NCI-H2196 treated with DMSO at 0.1 percent for 48 hours (cell line): Measurements from ENCODE around the gene PTPRQ.

Experiments used
- DNase-seq: peaks from one replicate; lab custom pipeline; 2025; ENCODE audit not compliant: unreplicated experiment; lab: John Stamatoyannopoulos, UW

The PTPRQ gene

DNA sequence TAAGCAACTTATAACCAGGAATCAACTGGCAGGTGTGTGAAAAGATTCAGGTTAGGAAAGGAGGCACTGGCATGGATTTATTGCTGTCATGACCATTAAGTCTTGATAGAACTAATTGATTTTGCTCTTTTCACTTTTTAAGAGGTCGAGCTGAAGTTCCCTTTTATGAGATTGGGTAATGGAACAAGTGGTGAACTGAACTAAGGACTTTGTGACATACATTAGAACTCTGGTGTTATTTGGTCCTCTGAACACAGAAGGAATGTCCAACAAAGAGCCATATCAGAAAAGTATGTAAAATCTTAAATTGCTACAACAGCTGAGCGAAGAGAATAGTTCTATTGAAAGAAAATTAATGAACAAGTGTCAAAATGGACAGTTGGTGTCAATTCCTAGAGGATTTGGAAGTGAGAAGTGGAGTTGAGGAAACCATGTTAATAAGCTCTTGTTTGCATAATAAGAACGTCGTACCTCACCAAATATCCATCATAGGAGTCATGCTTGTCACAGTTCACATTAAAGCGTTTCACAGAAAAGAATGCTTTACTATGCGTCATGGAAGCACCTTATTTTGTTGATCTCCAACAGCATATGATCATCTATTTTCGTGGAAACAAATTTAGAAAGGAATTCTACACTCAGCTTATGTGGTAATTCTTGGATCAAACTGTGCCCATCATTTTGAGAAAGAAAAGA lies 255.0 kb downstream of the PTPRQ start:
- DNase-seq, result no peak

DNA sequence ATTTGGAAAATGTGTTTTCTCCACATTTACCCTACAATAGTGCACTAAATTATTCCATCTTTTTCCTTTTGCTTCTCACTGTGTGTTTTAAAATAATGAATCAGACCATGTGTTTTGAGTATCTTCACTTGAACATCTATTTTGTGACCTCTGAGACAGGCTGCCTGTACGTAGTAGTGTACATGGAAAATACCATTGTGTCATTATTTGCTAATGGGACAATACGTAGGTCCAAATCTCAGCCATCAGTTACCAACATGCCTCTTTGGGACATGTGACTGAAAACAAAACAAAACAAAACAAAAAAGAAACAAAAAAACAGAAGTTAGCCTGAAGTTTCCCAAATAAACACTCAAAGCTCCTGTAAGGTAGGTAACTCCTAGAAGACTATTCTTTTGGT lies 256.3 kb downstream of the PTPRQ start:
- DNase-seq, result no peak

GRCh38 chr12:80701388-80701787 lies 257.4 kb downstream of the PTPRQ start:
- no peak for DNase-seq

- DNase-seq, result no peak
Measured at GRCh38 chr12:80702889-80703805, 259.1 kb downstream of the PTPRQ start.

DNA sequence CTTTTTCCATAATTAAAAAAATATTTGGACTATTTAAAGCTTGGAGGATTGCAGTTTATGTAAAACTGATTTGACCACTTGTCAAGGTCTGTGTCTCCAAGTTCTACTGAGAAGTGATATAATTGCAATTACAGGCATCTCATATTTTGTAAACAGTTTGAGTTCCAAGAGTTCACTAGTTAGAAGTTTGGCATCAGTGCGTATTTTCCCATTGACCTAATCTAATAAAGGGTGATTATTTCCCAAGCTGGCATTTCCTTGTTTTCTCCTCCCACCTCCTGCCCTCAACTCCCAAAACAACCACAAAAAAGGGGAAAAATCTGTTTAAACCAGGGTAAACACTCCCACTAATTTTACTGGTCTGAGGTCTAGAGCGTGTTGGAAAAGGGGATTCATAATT lies 260.4 kb downstream of the PTPRQ start:
- DNase-seq, result no peak

GRCh38 chr12:80707126-80707829 lies 263.2 kb downstream of the PTPRQ start, which contains the start of gene MYF6:
MYF6 (plus strand) TSS chr12:80707634; CDS start chr12:80707720, 86 bp downstream.
- no peak for DNase-seq

GRCh38 chr12:80707830-80708258 lies 263.8 kb downstream of the PTPRQ start:
- DNase-seq, result no peak

DNA sequence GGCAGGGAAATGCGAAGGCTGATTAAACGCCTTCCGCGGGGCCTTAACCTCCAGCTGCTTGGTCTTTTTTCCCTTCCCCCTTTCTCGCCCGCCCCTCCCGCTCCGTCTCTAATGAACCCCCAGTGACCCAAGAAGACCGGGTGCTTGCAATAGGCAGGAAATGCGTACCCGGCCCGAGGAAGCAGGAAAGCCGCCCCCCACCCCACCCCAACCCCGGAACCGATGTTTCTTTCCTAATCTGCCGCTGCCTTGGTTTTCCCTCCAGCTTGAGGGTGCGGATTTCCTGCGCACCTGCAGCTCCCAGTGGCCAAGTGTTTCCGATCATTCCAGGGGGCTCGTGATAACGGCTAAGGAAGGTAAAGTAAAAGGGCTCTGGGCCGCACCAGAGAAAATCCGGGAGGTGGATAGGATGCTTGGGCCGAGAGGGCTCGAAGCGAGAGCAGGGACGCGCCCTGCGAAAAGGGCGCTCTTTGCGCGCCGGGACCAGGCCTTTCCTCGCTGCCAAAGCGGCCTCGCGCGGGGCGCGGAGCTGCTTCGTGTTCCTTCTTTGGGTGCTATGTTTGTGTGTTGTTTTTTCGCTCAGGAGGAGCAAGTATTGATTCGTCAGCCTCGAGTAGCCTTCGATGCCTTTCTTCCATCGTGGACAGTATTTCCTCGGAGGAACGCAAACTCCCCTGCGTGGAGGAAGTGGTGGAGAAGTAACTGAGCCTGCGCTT lies 264.4 kb downstream of the PTPRQ start:
- DNase-seq, result no peak

- no peak for DNase-seq
Measured at GRCh38 chr12:80708975-80709328, 264.9 kb downstream of the PTPRQ start.

GRCh38 chr12:80709811-80710726 lies 266.0 kb downstream of the PTPRQ start:
- no peak for DNase-seq

DNA sequence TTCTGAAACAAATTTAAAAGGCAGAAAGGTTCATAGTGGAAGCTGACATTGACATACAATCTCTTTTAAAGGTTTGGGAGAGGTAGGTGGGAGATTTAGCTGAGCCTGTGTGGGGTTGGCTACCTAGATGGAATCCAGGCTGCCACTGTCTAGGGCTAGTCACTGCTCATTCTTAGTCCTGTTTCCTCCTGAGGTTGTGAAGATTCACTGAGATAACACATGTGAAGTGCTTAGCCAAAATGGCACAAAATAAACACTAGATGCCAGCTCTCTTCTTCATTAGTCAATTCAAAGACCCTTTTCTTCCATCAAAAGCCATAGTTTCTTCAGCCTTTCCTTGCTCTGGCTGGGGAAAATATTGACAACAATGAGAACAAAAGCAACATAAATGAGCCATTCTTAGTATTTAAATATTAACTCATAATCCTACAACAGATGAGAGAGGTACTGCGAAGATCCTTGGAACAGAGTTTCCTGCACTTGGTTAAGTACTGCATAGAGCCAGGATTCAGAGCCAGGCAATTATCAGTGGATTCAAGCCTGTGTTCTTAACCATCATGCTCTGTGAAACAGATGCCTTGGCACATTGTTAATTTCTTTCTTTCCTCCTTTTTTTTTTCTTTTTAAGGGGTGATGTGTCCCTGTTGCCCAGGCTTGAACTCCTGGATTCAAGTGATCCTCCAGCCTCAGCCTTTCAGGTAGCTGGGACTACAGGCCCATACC lies 266.9 kb downstream of the PTPRQ start:
- no peak for DNase-seq

DNA sequence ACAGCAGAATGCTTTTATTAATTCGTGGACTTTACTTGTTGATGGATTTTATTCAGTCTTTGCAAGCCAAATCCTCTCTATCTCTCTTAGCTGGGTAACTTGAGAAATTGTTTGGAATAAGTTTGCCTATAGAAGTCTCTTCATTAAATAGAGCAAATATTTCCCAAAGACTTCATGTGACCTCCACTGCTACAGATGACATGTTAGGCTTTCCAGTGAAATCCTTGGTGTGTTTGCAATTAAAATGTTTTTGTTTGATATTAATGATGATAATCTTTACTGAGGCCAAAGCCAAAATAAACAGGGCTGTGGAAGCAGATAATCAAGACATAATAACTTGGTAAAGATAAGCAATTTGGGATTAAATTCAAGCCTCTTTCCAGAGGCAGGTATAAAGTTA lies 267.8 kb downstream of the PTPRQ start:
- no peak for DNase-seq

DNA sequence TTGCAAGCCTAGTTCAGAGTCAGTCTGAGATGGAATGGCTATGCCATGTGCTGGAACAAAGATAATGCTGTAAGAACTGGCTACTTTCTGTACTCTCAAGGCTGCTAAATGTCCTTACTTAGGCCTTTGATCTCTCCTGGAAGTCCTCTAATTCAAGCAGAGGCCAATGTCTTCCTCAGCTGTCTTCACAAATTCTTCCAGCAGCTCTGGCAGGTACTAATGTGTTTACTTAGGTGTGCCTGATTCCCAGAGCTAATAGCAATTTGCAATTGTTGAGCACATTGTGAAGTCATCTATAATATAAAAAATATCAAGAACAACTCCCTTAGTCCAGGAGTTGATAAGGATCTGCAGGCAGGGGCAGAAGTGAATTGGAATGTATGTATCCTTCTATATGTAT lies 268.8 kb downstream of the PTPRQ start:
- DNase-seq, result no peak

- no peak for DNase-seq
Measured at GRCh38 chr12:80713419-80713818, 269.4 kb downstream of the PTPRQ start.

DNA sequence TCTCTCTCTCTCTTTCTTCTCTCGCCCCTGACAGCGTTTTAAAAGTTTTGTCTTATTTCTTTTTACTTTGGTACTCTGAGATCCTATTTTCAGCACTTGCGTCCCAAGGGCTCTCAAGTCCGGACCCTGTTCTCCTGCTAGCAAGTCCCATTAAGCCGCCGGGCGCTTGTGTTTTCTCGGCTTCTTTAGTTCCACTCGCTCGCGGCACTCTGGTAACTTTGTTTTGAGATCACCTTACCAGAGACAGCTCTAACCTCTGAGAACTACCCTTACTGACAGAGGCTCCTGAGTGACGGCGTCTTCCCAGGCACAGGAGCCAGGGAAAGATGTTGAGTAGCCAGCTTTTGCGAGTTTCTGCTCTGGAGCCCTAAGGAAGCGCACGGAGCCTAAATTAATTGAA lies 270.0 kb downstream of the PTPRQ start:
- no peak for DNase-seq

DNA sequence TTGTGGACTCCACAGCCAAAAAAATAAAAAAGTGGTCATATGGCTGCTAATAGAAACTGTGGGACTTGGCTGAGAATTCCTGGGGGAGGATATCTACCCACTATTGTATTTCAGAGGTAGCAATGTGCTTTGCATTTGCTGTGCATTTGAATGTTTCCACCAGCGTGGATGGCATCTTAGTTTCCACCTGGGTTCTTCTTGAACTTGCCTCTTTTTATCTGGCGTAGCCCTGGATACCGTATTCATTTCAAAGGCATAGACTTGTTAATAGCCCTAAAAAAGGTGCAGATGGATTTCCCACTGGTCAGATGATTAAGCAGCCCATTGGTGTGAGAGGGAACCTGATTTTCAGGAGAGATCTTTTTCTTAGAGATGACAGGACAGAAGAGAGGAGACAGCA lies 270.8 kb downstream of the PTPRQ start:
- no peak for DNase-seq

- no peak for DNase-seq
Measured at GRCh38 chr12:80715713-80716249, 271.7 kb downstream of the PTPRQ start.

DNA sequence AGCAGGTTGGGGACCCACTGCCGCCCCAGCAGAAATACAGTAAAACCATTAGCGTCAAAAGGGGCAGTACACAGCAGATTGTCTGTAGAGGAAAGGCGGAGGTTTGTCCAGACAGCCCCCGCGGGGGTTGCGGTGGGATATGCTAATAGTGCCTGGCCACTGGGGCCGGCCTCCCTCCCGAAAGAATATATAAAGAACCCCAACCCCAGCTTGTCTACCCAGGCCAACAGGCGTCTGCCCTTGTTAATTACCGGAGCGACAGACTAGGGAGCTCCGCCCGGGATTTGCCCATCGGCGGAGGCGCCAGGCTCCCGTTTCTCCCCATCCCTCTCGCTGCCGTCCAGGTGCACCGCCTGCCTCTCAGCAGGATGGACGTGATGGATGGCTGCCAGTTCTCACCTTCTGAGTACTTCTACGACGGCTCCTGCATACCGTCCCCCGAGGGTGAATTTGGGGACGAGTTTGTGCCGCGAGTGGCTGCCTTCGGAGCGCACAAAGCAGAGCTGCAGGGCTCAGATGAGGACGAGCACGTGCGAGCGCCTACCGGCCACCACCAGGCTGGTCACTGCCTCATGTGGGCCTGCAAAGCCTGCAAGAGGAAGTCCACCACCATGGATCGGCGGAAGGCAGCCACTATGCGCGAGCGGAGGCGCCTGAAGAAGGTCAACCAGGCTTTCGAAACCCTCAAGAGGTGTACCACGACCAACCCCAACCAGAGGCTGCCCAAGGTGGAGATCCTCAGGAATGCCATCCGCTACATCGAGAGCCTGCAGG lies 272.8 kb downstream of the PTPRQ start, which contains the start of gene MYF5:
MYF5 (plus strand) TSS at position 217 of the 774 bp plus-strand sequence; CDS start at position 369, 152 bp downstream.
- DNase-seq, result no peak
